ENCODE measurements around the gene RNF212. TPM values are rescaled to one million over a fixed set of nuclear protein-coding genes. Genes with fewer than 3 reads are reported as not detected.

Gene RNF212
- total RNA-seq, 1 donor from 2014 or later, result 8.1 TPM

DNA sequence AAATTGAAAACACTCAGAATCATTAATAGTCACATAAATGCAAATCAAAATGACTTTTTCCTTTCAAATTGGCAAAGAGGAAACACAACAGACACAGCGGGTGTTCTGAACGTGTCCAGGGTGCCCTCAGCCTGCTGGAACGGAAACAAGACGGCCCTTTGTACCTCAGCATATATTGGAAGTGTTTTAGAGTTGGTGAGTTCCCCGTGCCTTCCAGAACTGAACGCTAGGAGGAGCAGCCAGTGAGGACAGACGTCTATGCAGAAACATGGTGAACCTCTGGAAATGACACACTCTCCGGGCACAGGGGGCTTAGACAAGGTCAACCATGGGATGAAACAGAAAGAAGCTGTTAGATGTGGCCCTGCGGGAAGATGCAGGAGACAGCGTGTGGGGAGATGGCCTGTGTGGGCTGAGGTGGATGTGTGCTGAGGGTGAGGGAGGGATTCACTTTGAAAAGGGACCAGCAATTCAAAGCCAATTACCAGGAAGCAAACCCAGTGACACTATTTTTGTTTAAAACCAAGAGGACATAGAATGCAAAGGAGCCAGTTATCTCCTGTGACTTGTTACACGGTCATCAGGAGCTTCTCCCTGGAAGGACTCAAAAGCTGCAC is 40.4 kb downstream of the RNF212 start:
- no peak overlapping the region for H3K4me3 ChIP-seq (ENCODE audit: low read depth, low read length)
- TF ChIP-seq, protein P1, sequence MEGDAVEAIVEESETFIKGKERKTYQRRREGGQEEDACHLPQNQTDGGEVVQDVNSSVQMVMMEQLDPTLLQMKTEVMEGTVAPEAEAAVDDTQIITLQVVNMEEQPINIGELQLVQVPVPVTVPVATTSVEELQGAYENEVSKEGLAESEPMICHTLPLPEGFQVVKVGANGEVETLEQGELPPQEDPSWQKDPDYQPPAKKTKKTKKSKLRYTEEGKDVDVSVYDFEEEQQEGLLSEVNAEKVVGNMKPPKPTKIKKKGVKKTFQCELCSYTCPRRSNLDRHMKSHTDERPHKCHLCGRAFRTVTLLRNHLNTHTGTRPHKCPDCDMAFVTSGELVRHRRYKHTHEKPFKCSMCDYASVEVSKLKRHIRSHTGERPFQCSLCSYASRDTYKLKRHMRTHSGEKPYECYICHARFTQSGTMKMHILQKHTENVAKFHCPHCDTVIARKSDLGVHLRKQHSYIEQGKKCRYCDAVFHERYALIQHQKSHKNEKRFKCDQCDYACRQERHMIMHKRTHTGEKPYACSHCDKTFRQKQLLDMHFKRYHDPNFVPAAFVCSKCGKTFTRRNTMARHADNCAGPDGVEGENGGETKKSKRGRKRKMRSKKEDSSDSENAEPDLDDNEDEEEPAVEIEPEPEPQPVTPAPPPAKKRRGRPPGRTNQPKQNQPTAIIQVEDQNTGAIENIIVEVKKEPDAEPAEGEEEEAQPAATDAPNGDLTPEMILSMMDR (conservative IDR thresholded peaks at IDR 0.05; ENCODE audit: low read depth, low read length), result peak; percentile 89
- DNase-seq (ENCODE audit: low read depth), result peak; percentile 2

GRCh38 chr4:1069394-1069793 is 44.0 kb downstream of the RNF212 start:
- TF ChIP-seq, protein P1 (conservative IDR thresholded peaks at IDR 0.05; ENCODE audit: low read depth, low read length), result no peak
- no peak for DNase-seq (ENCODE audit: low read depth)
- no peak overlapping the region for H3K4me3 ChIP-seq (ENCODE audit: low read depth, low read length)

DNA sequence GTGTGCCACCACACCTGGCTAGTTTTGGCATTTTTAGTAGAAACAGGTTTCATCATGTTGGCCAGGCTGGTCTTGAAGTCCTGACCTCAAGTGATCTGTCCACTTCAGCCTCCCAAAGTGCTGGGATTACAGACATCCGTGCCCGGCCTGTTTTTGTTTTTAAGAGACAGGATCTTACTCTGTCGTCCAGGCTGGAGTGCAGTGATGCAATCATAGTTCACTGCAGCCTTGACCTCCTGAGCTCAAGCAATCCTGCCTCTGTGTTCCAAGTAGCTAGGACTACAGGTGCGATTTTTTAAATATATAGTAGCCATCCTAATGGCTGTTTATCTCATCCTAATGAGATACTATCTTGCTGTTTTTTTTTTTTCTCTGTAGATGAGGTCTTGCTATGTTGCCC is 47.6 kb downstream of the RNF212 start:
- TF ChIP-seq, protein P1 (conservative IDR thresholded peaks at IDR 0.05; ENCODE audit: low read depth, low read length), result no peak
- no peak overlapping the region for H3K4me3 ChIP-seq (ENCODE audit: low read depth, low read length)
- no peak for DNase-seq (ENCODE audit: low read depth)

DNA sequence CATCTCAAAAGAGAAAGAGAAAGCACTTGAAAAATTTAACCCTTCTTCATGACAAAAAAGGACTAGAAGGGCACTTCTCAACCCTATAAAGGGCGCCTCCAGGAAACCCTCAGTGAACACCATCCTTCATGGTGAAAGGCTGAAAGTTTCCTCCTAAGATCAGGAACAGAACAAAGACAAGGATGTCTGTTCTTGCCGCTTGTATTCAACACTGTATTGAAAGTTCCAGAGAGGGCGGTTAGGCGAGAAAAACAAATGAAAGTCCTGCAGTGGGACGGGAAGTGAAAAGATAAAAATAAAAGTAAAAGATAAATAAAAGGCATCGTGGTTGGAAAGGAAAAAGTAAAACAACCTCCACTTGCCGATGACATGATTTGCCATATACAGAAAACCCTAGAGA is 50.9 kb downstream of the RNF212 start:
- no peak overlapping the region for H3K4me3 ChIP-seq (ENCODE audit: low read depth, low read length)
- TF ChIP-seq, protein P1 (conservative IDR thresholded peaks at IDR 0.05; ENCODE audit: low read depth, low read length), result no peak
- no peak for DNase-seq (ENCODE audit: low read depth)

GRCh38 chr4:1061760-1062159 is 51.6 kb downstream of the RNF212 start:
- TF ChIP-seq, protein P1 (conservative IDR thresholded peaks at IDR 0.05; ENCODE audit: low read depth, low read length), result no peak
- H3K4me3 ChIP-seq (ENCODE audit: low read depth, low read length), result no peak overlapping the region
- no peak for DNase-seq (ENCODE audit: low read depth)

DNA sequence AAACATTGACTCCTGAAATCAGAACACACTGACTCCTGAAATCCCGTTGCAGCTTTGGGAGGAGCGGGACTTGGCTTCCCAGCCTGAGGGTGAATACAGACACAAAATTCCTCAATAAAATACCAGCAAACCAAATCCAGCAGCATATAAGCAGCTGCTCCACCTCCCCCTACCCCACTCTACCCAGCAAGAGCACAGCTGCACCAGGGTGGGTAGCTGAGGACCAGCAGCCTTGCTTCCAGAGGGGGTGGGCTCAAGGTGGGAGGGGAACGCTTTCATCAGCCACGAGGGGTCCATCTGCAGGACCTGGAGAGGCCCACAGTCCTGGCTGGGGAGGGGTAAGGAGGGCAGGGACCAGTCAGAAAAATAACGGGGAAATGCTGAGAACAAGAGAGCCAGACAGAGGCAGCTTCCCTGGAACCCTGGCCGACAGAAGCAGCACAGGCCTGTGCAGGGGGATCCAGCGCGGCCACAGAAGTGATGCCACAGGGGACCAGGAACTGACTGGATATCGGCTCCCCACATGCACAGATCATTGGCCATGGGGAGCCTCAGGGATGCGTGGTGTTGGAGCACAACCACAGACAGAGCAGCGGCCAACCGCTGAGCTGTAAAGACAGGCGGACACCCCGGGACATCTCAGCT is 52.2 kb downstream of the RNF212 start:
- no peak overlapping the region for H3K4me3 ChIP-seq (ENCODE audit: low read depth, low read length)
- DNase-seq (ENCODE audit: low read depth), result no peak
- TF ChIP-seq, protein P1 (conservative IDR thresholded peaks at IDR 0.05; ENCODE audit: low read depth, low read length), result no peak

GRCh38 chr4:1060621-1061020 is 52.7 kb downstream of the RNF212 start:
- no peak overlapping the region for H3K4me3 ChIP-seq (ENCODE audit: low read depth, low read length)
- TF ChIP-seq, protein P1 (conservative IDR thresholded peaks at IDR 0.05; ENCODE audit: low read depth, low read length), result no peak
- DNase-seq (ENCODE audit: low read depth), result no peak
